Jurkat, Clone E6-1 (cell line): Measurements from ENCODE around the gene C1orf87.
"Not testable (repeated sequence)": the region's sequence is repeated elsewhere in the genome, so short reads cannot be mapped to it uniquely, and the experiment has no call there.

Experiments used
- DNase-seq: peaks from one replicate; pipeline ENCODE4 v3.0.0-alpha.2; 2011; ENCODE audit warnings: low read depth, low spot score
- H3K4me3 ChIP-seq: 2 replicates; pipeline ENCODE4 v1.5.1; 2011; ENCODE audit warnings: mild to moderate bottlenecking, low read length, control low read depth, moderate library complexity

Gene C1orf87

DNA sequence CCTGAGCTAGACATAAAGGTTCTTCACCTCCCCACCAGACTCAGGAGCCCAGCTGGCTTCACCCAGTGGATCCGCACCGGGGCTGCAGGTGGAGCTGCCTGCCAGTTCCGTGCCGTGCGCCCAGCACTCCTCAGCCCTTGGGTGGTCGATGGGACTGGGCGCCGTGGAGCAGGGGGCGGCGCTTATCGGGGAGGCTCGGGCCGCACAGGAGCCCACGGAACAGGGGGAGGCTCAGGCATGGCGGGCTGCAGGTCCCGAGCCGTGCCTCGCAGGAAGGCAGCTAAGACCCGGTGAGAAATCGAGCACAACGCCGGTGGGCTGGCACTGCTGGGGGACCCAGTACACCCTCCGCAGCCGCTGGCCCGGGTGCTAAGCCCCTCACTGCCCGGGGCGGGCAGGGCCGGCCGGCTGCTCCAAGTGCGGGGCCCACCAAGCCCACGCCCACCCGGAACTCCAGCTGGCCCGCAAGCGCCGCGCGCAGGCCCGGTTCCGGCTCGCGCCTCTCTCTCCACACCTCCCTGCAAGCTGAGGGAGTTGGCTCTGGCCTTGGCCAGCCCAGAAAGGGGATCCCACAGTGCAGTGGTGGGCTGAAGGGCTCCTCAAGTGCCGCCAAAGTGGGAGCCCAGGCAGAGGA lies 103.9 kb downstream of the C1orf87 start:
- not testable (repeated sequence) for DNase-seq, H3K4me3 ChIP-seq

DNA sequence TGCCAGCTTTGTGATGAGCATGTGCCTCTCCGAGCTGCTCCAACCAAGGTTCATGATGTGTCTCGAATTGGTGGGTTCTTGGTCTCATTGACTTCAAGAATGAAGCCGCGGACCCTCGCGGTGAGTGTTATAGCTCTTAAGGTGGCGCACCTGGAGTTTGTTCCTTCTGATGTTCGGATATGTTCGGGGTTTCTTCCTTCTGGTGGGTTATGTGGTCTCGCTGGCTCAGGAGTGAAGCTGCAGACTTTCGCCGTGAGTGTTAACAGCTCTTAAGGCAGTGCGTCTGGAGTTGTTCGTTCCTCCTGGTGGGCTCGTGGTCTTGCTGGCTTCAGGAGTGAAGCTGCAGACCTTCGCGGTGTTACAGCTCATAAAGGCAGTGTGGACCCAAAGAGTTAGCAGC lies 104.8 kb downstream of the C1orf87 start:
- DNase-seq: peak; percentile 84
- H3K4me3 ChIP-seq: not testable (repeated sequence)

GRCh38 chr1:59967780-59968179 lies 105.8 kb downstream of the C1orf87 start:
- DNase-seq: no peak
- H3K4me3 ChIP-seq: no peak overlapping the region

DNA sequence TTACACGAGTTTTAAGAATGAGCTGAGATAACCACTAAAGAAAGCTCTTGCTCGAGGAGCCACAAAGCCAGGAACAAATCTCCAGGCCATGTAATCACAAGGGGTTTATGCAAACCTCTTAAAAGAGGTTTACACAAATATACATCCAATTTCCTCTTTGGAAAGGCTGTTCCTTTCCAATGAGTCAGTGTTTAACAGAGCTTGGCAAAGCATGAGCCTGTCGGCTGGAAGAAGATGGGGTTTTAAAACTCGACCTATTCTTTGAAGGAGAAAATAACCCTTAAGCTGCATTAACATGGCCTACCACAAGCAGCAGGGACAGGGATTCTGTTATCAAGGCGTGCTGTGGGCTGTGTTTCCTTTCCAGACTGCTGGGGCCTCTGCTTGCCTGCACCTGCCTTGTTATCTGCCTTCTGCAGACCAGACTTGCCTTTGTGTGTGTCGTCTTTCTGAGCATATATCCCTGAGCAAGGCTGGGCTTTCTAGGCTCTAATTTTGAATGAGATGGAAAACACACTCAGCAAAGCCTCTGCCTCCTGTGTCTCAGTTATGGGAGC lies 106.4 kb downstream of the C1orf87 start:
- DNase-seq: peak; percentile 92
- no peak overlapping the region for H3K4me3 ChIP-seq

- H3K4me3 ChIP-seq: no peak overlapping the region
- DNase-seq: no peak
Observed at GRCh38 chr1:59952065-59952464, 121.5 kb downstream of the C1orf87 start.

DNA sequence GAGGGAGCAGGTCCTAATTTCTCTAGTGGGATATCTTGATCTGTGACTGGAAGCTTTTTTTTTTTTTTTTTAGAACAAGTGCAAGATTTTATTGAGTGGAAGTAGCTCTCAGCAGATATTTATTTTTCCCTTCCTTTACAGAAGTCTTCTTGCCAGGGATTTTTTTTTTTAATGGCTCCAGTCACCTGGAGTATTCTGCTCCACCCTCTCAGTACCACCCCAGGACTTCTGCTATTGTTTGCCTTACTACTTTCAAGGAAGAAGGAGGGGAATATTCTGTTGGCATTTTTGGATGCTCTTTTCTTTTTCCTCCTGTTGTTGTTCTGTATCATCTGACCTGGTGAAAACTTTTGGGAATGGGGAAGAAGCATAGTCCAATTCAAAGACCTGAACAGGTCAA lies 123.9 kb downstream of the C1orf87 start:
- H3K4me3 ChIP-seq: no peak overlapping the region
- DNase-seq: no peak

DNA sequence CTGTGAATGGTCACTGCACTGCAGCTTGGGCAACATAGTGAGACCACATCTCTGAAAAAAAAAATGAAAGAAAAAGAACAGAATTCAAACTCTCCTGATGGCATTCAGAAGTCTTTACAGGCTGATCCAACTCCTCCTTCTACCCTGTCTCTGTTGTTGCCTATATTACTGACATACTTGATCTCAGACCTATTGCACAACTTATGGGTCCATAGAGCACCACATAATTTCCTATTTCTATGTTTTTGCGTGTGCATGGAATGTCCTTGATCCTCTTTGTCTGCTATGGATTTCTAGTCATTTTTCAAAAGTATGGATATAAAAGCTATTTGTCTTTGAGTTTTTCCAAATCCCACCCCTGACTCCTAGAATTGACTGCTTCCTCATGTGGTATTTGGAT lies 124.6 kb downstream of the C1orf87 start:
- H3K4me3 ChIP-seq: no peak overlapping the region
- DNase-seq: no peak

DNA sequence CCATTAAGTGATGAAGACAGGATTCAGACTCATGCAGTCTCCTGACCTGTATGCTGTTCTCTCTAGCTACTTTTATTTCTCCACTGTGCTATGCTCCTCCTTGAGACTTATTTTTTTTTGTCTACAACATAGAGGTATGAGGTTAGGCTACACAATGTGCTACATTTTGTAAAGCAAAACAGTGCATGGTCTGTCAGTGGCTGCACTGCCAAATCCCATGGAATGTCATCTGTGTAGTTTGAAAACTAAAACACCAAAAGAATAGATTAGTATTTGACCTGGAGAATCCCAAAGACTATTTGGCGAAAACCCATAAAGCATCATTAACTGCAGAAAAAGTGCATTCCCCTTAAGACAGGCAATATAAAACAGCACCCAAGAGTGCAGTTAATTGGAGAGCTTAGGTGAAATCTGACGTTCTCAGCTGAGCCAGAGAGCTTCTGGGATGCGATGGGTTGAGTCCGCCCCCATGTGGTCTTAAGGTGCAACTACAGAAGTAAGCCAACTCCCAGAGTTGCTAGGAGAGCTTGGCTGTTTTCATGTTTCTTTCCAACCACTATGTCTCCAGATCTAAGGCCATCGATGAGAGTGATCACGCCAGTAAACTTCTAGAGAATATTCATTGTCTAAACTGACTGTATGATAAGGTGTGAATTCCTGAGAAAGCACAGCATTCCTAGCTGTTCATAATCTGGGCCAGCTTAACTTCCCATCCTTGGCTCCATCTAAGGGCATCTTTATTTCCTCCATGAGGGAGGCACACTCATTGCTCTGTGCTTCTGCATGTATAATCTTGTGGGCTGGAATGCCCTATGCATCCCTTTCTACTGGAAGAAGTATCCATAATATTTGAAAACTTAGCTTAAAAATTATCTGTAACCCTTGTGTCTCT lies 126.3 kb downstream of the C1orf87 start:
- H3K4me3 ChIP-seq: no peak overlapping the region
- DNase-seq: peak; percentile 59

GRCh38 chr1:59945790-59946189 lies 127.8 kb downstream of the C1orf87 start:
- no peak for DNase-seq
- H3K4me3 ChIP-seq: no peak overlapping the region
